SH-SY5Y (cell line): ENCODE data around the gene LSM3.

Experiments used
- GATA2 ChIP-seq: IDR thresholded peaks from 2 replicates; pipeline ENCODE4 v1.6.1; 2011; ENCODE audit warnings: mild to moderate bottlenecking, low read depth, low read length
- GATA3 ChIP-seq: IDR thresholded peaks from 2 replicates; pipeline ENCODE4 v1.6.1; 2011; ENCODE audit warnings: low read depth, mild to moderate bottlenecking, low read length, moderate library complexity

DNA sequence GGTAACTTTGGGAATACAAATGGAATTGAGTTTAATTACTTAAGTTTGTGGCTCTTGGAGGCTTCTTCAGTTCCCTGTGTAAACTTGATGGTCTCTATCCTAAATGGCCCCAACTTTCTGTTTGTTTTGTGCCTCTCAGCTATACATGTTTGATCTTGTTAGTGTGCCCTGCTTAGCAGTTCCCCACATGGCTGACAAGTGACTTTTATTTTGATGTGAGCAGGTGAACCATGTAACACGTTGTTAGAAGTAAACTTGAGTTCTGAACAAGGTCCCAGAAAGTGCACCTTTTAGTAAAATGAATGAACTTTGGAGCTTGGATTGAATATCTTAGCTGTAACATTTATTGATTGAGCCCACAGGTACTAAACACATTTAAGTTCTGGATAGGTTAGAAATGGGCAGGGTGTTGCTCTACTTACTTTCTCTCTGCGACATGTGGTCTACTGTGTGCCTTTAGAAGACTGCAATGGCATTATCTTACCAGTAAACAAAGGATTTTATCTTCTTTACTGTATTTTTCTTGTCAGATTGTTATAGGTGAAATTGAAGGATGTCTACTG is 4.5 kb downstream of the LSM3 start:
- TF ChIP-seq GATA2 (no peak), GATA3 (no peak)
